GM21367 (cell line): Measurements from ENCODE around the gene TIMM21.

Experiments used
- ATAC-seq: cut with Tn5 transposase; IDR thresholded peaks from one replicate; pipeline ENCODE4 v1.9.1; 2021; ENCODE audit not compliant: unreplicated experiment

Gene TIMM21

DNA sequence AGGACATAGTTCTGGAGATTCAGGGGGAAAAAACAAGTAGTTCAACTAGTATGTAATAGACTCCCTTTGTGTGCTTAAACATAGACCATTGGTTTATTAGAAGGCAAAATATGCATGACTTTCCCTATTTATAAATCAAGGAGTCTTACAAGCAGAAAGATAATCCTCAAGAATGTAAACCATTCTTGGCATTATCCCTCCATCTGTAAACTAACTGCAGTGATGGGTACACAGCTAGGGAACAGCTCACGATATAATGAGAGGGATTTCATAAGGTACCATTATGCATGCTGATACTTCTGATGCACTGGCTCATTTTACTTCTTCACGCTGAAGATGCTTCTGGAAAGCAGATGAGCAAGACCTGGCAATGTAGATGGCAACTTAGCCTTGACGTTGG is 1.6 kb upstream of the TIMM21 start:
- no peak for ATAC-seq

DNA sequence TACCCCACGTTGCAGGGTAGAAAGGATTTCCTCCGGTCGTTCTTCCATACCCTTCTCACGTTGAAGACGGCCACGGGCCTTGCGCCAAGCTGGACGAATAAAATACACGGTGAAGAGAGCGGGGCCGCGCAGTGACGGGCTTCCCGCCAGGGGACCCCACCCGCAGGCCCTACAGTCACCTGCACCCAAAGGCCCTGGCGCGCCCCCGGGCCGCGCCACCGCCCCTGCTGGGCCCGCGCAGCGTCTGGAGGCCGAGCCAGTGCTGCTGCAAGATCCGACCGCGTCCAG is 888 bp upstream of the TIMM21 start:
- ATAC-seq: no peak

DNA sequence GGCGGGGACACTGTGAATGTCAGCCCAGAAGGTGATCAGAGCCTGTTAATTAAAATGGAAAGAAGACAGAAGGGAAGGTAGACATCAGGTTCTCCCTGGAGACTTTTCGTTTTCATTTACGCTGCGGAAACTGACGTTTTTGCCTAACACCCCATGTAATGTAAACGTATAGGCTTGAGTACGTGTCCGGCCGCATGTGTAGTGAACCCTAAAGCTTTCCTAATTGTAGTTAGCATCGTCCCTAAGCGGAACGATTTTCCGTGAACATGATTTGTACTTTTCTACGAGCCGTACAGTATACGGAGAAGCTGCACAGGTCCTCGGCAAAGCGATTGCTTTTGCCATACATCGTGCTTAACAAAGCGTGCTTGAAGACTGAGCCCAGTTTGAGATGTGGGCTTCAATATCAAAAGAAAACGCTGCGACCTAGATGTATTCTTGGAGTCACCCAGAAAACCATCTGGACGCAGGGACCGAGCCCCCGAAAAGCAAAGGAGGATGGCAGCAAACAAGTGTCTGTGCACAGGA is 284 bp downstream of the TIMM21 start:
- ATAC-seq: peak; percentile 2

DNA sequence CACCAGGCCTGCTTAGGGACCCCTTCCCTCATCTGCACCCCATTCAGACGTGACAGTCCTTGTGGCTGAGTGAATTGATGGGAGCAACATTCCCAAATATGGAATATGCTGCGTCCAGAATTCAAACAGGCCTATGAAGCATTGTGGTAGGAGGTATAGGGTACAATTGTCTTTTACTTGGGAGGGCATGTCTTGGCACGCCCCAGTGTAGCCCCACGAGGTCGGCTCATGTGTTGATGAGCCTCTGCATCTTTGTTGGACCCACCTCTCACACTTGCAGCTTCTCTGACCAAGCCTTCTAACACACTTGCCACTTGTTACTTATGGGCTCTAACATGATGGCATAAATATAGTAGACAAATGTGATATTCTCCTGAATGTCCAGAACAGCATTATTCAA is 1.6 kb downstream of the TIMM21 start:
- ATAC-seq: no peak

DNA sequence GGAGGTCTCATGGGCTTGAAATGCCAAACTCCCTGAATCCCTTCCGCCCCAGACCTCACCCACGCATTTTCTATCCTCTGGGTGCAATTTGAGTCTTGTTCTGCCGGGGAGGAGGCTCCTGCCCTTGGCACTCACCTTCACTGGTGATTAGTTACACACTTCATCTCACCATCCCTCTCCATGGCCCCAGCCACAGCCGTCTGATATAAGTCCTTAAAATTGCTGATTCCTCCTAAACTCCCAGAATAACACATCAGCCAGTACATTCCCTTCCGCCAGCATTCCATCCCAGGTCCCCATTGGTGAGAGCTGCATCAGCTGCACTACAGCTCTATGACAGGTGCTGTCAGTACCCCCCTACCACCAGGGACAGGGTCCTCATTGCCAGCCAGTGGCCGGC is 3.9 kb downstream of the TIMM21 start:
- ATAC-seq: no peak

DNA sequence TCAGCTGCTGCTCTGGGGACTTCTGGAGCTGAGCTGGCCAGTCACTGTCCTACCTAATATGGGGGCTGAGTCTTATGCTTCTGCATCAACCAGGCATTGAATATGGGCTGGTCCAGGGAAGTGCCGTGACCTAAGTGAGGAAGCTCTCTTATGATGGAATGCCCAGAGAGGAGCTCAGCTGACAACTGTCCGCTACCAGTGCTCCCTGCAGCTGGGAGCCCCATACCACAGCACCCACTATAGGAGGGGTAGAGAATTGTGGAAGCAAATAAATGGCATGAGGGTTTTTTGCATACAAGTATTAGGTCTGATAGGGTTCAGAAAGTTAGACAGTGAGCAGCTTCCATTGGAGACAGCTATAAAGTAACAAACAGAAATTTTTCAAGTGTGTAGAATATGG is 4.5 kb downstream of the TIMM21 start:
- ATAC-seq: no peak

DNA sequence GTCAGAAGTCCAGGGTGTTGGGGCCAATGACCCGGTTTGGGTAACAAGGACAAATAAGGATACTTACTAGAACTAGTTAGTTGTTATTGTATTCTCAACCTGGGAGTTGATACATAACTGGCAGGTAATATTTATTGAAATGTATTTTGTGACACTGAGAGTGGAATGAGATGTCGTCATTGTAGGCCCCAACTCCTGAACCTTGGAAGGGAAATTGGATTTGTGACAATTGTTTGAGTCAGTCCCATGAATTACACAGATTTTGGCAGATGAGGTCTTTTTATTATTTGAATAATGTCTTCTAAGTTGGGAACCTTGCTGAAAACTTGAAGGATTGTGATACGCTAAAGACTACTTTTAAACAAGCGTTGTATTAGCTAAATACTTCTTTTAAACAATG is 5.1 kb downstream of the TIMM21 start:
- no peak for ATAC-seq

DNA sequence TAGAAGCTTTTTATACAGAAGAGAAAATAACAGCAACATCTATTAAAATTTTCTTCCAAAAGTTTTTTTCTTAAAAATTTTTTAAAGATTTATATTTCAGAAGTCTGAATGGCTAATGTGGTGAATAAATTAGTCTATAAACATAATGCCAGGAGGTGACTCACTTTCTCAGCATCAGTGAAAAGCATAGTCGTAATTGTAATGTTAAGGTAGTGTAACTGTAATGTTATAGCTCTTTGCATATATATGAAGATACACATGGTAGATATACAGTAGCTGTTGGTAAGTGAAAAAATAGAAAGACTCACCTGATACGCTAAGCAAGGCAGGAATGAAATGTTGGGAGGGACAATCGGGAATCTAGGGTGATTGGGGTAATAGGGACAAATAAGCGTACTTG is 5.5 kb downstream of the TIMM21 start:
- ATAC-seq: no peak

DNA sequence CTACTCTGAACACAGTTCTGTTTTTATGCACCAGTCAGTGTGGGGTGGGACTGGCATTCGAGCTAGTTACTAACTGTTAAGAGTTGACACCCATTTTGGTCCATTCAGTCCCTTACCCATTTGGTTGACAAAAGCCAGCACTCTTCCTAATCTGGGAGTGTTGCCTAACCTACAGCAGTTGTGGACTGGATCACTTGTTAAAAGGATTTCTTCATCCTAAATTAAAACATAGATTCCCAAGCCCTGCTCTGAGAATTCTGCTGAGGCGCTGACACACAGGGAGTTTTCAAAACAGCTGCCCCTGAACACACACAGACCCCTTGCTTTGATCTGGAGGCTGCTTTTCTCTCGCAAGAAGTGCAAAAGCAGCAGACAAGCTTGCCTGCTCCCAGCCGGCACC is 6.4 kb downstream of the TIMM21 start:
- no peak for ATAC-seq

DNA sequence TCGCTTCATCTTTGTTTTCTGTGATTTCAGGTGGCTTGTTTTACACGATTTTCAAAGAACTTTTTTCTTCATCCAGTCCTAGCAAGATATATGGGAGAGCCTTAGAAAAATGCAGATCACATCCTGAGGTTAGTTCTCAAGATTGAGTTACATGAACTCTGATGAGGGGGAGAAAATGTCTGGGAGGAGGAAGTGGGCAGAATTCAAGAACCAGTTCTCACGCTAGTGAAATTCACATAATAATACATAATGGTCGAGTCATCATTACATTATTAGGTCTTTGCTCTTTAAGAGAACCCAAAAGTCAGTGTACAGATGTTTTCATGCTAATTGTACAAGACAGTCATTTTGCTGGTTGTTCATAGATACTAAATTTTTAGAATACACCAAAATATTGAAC is 7.0 kb downstream of the TIMM21 start:
- no peak for ATAC-seq

DNA sequence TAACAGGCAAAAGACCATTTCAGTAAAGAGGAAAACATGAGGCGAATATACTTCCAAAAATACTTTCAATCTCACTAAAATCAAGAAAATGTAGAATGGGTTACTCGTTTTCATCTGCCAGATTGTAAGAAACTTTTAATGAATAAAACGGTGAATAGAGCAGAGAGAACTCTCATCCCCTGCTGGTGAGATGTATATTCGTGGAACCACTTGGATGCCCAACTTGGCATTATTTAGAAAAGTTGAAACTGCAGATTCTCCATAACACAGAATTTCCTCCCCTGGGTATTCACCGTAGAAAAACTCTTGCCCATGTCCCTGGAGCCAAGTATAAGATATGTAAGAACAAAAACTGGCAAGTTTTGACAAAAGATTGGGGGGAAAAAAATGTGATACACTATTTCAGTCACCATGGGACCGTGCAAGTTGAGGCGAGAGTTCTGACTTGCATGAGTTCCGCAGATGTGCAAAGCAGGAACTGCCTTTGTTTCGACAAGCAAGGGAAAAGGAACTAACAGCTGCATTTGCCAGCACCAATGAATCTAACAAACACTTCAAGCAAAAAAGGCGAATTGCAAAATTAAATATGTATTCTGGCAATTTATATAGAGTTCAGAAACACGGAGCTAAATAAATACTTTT is 14.8 kb downstream of the TIMM21 start:
- no peak for ATAC-seq

DNA sequence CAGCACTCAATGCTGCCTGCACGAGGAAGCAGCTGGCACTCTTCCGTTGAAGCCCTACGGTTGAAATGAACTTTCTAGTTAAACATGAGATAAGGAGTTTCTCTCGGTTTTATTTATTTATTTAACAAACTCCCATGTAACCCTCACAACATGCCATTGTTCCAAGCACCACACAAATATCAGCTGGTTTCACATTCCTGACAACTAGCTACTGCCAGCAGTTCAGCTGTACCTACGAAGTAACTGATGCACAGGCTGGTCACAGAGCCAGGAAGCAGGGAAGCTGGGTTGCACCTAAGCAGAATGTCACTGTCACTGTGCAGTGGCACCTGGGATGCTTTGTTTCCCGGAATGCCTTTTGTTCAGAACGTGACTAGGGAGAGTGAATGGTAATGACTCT is 18.1 kb downstream of the TIMM21 start:
- no peak for ATAC-seq

DNA sequence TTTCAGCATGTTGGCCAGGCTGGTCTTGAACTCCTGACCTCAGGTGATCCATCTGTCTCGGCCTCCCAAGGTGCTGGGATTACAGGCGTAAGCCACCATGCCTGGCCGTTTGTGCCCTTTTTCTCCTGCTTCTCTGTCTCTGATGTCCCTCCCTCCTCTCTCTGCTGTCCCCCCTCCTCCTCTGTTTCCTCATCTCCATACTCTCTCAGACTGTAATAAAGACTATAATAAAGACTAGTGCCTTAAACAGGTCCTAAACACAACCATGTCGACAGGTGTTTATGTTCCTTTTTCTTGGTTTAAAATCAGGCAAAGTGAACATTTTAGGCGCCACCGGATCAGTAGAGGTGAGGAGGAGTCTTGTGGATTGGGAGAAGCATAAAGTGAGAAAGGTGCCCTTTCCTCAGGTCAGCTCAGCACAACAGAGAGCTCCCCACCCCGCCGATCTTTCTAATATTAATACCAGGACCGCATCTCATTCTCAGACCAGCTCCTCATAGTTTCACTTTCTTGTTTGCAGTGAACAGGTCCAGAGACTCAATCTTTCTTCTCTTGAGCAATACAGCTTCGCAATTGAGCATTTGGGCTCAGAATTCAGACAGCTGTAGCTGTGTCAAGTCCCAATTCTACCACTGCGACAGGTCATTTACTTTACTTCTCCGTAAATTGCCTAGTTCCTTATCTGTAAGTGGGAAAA is 23.7 kb downstream of the TIMM21 start:
- ATAC-seq: peak; percentile 95

DNA sequence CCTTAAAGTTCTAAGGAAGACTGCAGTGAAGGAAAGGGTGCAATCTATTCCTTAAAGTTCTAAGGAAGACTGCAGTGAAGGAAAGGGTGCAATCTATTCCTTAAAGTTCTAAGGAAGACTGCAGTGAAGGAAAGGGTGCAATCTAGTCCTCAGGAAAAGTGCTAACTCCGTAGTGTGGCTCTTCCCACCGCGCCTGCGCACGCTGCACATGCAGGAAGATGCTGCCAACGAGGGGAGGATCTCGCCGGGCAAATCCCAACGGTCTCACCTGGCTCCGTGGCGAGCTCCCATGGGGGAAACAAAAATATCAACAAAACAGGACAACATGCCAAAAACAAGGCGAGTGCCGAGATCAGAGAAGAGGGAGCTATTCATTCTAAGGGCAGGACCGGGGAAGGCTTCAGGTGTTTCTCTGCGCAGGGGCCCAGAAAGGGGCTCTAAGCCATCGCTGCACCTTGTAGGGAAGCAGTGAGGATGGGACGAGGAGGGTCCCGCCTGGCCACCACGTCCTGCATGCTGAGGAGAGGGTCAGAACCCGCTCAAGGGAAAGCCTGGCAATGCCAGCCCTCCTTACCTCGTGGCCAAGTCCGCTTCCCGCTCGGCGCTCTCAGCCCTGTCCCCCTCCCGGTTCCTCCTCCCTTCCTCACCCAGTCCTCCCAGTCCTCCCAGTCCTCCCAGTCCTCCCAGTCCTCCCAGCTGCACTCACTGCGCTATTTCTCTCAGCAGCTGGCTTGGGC is 24.5 kb downstream of the TIMM21 start:
- ATAC-seq: no peak

DNA sequence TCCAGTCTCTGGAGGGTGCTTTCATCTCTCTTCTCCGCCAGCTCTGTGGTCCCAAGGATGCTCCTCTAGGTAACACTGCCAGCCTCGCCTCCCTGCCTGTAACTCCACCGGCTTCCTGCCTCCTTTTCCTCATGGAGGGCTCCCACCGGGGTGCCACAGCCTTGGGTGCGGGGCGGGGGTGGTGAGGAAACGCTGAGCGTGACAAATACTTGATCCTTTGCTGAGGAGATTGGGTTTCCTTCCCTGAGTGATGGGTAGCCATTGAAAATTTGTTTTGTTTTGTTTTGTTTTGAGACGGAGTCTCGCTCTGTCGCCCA is 25.1 kb downstream of the TIMM21 start:
- ATAC-seq: no peak

DNA sequence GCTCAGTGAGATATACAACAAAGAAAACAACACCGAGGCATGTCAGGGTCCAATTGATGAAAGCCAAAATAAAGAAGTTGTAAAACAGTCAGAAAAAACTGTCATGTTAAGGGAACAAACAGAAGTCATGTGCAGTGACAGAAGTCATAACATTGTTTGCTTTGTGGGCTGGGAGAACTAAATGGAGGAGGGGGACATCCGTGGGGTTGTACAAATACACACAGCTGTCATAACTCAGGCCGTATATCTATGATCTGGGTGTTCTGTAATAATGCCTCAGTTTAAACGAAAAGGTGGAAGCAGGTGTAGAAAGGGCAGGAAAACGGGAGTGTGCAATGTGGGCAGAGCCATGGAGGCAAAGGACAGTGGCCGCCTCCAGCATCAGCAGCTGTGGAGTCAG is 27.3 kb downstream of the TIMM21 start:
- ATAC-seq: no peak

DNA sequence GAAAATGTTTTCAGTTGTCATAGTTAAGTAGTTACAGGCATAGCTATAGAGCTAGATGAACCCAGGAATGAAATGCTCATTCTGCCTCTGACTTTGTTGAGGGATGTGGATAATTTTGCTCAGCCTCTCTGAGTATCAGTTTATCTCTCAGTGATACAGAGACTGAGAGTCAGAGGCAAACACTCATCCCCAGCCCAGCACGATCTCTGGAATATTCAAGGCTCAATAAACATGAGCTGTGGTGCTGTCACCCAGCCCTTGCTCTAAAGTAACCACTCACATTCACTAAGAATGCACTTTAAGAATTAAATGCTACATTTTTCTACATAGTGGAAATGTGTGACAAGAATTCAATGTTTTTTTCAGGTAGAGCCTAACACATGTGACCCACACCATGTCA is 30.6 kb downstream of the TIMM21 start:
- ATAC-seq: no peak

DNA sequence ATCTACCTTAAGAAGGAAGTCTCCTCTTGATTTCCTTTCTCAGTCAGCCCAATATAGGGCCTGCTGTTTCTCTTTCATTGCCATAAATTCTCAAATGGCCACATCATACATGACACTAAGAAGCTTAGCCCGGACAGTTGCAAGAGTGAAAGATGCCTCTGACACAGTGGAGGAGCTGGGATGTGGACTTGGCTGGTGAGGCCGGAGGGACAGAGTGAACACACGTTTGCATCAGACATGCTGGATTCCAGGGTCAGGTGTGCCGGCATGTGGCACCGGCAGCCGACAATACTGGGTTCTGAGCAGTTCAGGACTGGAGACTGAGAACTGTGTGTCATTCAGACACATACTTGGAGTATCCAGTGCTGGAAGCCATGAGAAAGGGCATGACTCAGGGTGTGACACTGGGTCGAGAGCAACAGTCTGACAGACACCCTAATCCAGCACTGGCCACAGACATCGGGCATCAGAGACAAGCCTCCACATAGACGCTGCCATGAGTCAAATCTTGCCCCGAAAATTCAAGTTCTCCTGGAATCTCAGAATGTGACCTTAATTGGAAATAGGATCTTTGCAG is 31.4 kb downstream of the TIMM21 start:
- no peak for ATAC-seq

DNA sequence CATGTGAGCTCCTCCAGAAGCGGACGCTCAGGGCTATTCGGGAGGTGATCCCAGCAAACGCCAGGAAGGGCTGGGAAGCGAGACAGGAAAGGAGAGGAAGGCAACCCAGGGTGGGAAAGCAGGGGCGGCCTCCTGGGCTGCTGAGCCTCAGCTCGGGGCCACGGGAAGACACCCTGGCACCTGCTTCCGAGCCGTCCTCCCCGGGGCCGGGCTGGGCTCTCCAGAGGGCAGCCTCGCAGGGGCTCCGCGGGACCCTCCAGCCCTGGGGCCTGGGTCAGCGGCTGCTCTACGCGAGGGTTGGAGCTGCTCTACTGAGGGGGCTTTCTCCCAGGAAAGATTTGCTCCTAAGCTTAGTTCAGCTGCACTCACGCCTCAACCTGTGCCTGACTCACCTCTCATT is 34.0 kb downstream of the TIMM21 start:
- ATAC-seq: no peak

DNA sequence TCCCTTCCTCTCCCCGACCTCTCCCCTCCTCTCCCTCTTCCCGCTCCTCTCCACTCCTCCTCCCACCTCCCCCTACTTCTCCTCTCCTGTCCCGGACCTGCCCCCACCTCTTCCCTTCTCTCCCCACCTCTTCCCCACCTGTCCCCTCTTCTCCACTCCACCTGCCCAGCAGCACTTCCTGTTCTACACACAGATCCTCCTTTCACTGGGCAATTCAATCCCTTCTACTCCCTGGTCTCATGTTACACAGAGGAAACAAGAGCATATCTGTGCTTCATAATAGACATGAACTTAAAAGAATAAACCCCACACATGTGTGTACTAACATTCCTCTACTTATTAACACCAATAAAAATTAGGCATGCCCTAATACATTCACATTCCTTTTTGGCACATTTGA is 34.8 kb downstream of the TIMM21 start:
- ATAC-seq: no peak

DNA sequence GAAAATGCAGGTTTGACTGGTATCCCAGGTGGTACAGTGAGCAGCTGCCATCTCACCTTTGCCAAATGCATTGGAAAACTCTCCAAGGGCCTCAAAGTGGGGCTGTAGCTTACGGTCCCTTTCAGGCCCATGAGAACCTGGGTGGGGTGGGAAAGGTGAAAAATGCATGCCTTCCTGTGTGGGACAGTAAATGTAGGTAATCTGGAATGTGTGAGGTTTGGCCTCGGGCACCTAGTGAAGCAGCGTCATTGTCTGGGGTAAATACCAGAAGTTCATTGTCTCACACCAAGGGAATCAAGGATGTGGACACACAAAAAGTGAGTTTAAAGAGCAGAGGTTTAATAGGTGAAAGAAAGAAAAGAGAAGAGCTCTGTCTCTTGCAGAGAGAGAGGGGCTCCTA is 36.6 kb downstream of the TIMM21 start:
- ATAC-seq: no peak

DNA sequence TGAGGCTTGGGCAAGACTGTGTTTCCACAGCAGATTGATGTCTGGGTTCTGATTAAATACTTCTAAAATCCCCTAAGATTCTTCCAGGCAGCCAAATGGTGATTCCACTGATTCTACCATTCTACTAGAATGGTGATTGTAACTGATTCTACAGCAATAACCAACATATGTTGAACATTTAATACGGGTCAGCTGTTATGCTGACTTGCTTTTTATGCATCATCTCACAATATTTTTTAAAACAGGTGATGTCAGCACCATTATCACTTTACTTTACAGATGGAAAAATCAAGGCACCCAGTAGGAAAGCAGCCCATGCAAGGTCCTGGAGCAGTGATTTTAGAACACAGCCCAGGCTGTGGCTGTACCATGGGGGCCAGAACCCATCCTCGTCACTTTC is 37.5 kb downstream of the TIMM21 start:
- no peak for ATAC-seq
